Measurements from ENCODE around the gene ZSWIM8.

ZSWIM8 gene

GRCh38 chr10:73774637-73775036, 10.8 kb upstream of the ZSWIM8 start:
- TF ChIP-seq ZFX (IDR thresholded peaks at IDR 0.05), result no peak
- no peak for TF ChIP-seq CTCF (conservative IDR thresholded peaks at IDR 0.05)
- H3K27ac ChIP-seq, result peak overlapping the region; percentile 89; the same call in 1 of the 2 replicates

- no peak overlapping the region for H3K27ac ChIP-seq
- TF ChIP-seq ZFX (IDR thresholded peaks at IDR 0.05), result no peak
- no peak for TF ChIP-seq CTCF (conservative IDR thresholded peaks at IDR 0.05)
Measured at GRCh38 chr10:73779018-73779417, 6.4 kb upstream of the ZSWIM8 start.

DNA sequence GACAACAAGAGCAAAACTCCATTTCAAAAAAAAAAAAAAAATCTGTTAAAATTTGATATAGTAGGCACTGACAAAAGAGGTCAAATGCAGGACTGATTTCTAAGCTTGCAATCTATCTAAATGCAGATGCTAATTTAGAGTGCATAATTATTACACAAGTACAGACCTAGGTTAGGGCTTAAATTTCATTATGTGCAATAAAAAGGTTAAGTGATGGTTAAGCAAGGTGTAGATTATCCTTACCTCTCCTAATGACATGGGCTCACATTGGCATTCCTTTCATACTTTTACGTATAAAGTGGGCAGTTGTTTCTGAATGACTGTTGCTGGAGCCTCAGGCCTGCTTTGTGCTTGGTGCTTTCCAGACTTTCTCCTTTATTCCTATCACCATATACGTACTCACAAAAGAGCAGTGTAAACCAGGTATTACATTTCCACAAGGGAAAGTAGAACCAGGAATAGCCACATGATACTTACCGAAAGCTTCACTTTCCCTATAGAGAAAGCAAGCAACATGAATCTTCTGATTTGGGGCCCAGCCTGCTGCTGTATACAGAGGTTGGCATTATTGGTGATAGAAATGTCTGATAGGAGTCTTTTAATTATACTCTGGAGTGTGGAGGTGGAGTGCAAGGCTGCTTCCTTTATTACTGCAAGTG, 5.7 kb upstream of the ZSWIM8 start:
- TF ChIP-seq CTCF (conservative IDR thresholded peaks at IDR 0.05), result no peak
- no peak for TF ChIP-seq ZFX (IDR thresholded peaks at IDR 0.05)
- H3K27ac ChIP-seq, result no peak overlapping the region

DNA sequence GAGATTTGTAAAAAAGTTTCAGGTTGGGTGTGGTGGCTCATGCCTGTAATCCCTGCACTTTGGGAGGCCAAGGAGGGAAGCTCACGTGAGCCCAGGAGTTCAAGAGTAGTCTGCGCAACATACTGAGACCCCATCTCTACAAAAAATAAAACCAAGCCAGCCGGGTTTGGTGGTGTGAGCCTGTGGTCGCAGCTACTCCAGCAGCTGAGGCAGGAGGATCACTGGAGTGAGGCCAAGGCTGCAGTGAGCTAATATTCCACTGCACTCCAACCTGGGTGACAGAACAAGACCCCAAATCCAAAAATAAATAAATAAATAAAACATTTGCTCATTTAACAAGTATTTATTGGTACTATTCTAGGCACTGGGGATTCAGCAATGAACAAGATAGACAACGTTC, 5.1 kb upstream of the ZSWIM8 start:
- TF ChIP-seq CTCF (conservative IDR thresholded peaks at IDR 0.05) (no peak), ZFX (IDR thresholded peaks at IDR 0.05) (no peak)
- H3K27ac ChIP-seq, result no peak overlapping the region

- TF ChIP-seq ZFX (IDR thresholded peaks at IDR 0.05) (no peak), CTCF (conservative IDR thresholded peaks at IDR 0.05) (no peak)
- H3K27ac ChIP-seq, result peak overlapping the region; percentile 91
Measured at GRCh38 chr10:73780966-73781365, 4.4 kb upstream of the ZSWIM8 start.

DNA sequence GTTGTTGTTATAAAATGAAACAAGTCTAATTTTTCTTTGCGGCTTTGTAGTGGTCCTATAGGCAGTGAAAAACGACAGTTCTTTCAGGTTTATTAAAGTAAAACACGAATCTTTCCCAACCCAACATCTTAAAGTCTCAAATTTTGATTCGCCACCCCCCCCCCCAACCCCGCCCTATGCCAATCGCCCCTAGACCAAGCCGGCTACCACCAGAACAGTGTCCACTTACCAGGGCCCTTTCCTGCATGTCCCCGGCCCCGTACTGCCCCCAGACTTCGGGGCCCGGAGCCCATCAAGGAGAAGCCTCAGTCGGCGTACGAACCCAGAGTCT, 3.9 kb upstream of the ZSWIM8 start:
- TF ChIP-seq ZFX (IDR thresholded peaks at IDR 0.05), result no peak
- TF ChIP-seq CTCF (conservative IDR thresholded peaks at IDR 0.05), result no peak
- peak overlapping the region; percentile 91 for H3K27ac ChIP-seq

DNA sequence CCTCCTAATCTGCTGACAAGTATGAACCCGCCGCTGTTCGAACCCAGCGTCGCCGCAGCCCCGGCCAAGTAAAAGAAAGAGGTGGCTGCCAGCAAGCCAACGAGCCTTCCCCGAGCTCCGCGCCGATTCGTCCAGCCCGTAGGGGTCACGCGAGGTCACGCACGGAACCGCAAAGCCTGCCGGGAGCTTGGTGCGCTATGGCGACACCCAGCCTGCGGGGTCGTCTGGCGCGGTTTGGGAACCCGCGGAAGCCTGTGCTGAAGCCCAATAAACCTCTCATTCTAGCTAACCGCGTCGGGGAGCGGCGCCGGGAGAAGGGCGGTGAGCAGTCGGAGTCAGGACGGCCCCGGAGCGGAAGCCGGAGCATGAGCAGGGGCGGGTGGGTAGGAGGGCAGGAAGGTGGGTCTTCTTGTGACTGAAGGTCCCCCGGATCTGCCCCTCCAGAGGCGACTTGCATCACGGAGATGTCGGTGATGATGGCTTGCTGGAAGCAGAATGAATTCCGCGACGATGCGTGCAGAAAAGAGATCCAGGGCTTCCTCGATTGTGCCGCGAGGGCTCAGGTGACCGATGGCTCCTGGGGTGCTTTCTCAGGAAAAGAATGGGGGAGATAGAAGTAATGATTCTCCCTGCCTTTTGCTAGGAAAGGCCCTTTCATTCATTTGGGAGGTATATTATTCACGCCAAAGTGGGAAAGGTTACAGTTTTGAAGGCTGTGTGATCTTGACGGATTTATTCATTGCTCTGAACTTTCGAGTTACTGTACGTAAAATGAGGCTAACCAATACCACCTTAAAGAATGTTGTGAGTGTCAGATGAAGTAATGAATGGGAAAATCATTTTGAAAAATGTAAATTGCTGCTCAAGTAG, 3.3 kb upstream of the ZSWIM8 start, which contains the start of gene CHCHD1:
TSS of gene CHCHD1 (plus strand) at position 170 of the 870 bp plus-strand sequence. CDS start at position 198, 28 bp downstream.
- H3K27ac ChIP-seq, result peak within 1 kb of the TSS; percentile 91
- TF ChIP-seq ZFX (IDR thresholded peaks at IDR 0.05), result no peak
- TF ChIP-seq CTCF (conservative IDR thresholded peaks at IDR 0.05), result no peak
